GM12892 (cell line): ENCODE results near the gene FLNB.

ENCODE experiments used
- POLR2A ChIP-seq: IDR thresholded peaks from 2 replicates; pipeline ENCODE4 v1.6.1; 2011; ENCODE audit warnings: low read depth, low read length, control low read depth
- TAF1 ChIP-seq: IDR thresholded peaks from 2 replicates; pipeline ENCODE4 v1.6.1; 2011; ENCODE audit warnings: low read depth, mild to moderate bottlenecking, control low read depth, low read length, borderline replicate concordance

- TF ChIP-seq TAF1: no peak
- TF ChIP-seq POLR2A: no peak
These were observed 25.5 kb upstream of the FLNB start for GRCh38 chr3:57982561-57983243.
